HG03469 (cell line): Measurements from ENCODE around the gene ATXN3L.

ENCODE experiments used
- ATAC-seq: cut with Tn5 transposase; IDR thresholded peaks from one replicate; pipeline ENCODE4 v1.9.1; 2021; ENCODE audit warnings: mild to moderate bottlenecking, moderate library complexity, moderate number of reproducible peaks; ENCODE audit not compliant: unreplicated experiment

ATXN3L gene

DNA sequence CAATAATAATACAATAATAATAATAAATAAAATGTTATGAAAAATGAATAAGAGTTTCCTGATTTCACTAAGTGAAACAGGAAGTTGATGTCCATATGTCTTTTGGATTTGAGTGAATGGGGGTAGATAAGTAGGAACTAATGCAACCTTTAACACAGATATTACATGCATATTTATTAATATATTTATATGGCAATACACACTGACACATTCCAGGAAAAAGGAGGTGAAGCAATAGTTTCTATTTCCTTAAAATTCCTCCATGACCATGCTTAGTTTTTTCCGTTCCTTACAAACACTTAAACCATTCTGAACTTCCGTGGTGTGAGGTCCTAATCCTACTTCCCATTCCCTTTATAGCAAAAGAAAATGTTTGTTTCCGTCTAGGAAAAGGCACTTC lies 48.3 kb downstream of the ATXN3L start:
- ATAC-seq: no peak

DNA sequence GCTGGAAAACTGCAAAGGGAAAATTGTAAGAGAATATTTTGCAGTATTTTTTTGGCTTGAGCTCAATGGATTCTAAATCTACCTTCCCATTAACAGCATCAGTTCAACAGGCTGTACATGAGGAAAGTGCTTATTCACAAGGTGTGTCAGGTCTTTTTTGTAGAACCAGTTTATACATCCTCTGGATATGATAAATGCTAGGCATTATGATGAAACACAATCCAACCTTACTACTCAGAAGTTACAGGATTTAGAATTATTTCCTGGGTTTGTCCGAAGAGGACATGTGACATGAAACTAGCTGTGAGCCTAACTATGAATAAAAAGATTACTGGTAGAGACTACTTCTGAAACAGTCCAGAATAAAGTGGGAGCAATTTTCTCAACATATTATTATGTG lies 49.5 kb downstream of the ATXN3L start:
- ATAC-seq: no peak

DNA sequence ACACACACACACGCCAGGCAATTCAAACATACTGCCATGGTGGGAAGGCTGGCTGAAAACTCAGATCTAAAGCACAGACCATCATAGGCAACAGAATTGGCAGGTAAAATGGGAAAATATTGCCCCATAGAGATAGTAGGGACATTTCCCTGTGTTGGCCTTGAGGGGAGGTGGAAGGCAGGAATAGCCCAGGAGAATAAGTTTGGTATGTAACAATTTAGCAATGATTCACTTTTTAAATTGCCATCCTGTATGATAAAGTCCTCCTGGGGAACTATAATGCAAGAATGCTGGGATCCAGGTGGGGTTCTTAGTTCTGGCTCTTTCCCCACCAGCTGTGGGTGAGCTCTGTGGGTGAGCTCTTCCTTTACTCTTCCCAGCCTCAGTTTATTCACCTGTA lies 51.0 kb downstream of the ATXN3L start:
- no peak for ATAC-seq
